OCI-LY3 (cell line): ENCODE data around the gene DCC.

Experiments
- CTCF ChIP-seq: fragments of 200-600, 300-600 bp; sonication (generic); IDR thresholded peaks from 2 replicates; pipeline ENCODE4 v1.5.1; 2014; ENCODE audit warnings: antibody characterized with exemption, low read length, low read depth
- EZH2phosphoT487 ChIP-seq: fragments of 200-600 bp; shearing (Covaris generic); IDR thresholded peaks from 2 replicates; pipeline ENCODE4 v1.6.1; 2018; ENCODE audit warnings: antibody characterized with exemption, mixed run types, low read depth

GRCh38 chr18:53191634-53192033, 851.6 kb downstream of the DCC start:
- TF ChIP-seq CTCF (no peak), EZH2phosphoT487 (no peak)
